SK-N-SH (cell line): ENCODE data around the gene NRTN. TPM values are rescaled to one million over a fixed set of nuclear protein-coding genes. Genes with fewer than 3 reads are reported as not detected.
A peak's percentile ranks its signal among the peaks of the same experiment; 100 is the strongest.

Experiments
- CTCF ChIA-PET: fragments of 300-600, 350-600 bp; formaldehyde crosslinking; extraction: SDS; loops from one replicate; lab custom pipeline; 2021; lab: Yijun Ruan, JAX
- POLR2A ChIA-PET: fragments of 350-600 bp; sonication (Branson Sonifier 250); formaldehyde crosslinking; extraction: SDS; loops from one replicate; lab custom pipeline; 2020; ENCODE audit warnings: antibody characterized with exemption, inconsistent platforms; lab: Yijun Ruan, JAX
- DNase-seq: peaks from one replicate; pipeline ENCODE4 v3.0.0; 2012
- H2AFZ ChIP-seq: fragments of 200-600 bp; sonication (generic); 2 replicates; pipeline ENCODE4 v1.8.1; 2016; ENCODE audit warnings: antibody characterized with exemption, mild to moderate bottlenecking, low read depth
- H3F3A ChIP-seq: fragments of 200-600 bp; sonication (generic); replicated peaks from 2 replicates; pipeline ENCODE3; 2016; ENCODE audit warnings: antibody characterized with exemption, mild to moderate bottlenecking; ENCODE audit not compliant: insufficient read depth
- H3K27ac ChIP-seq, 2 experiments: fragments of 200-500 bp in 1 of 2; fragments of 200-600 bp in 1 of 2; sonication (Bioruptor generic) in 1 of 2; sonication (generic), shearing (Covaris generic) in 1 of 2; 2 replicates each; pipeline versions ENCODE4 v1.5.1 to v1.6.1; 2014 to 2016; ENCODE audit warnings: low read depth in 2 of 2, inconsistent platforms in 1 of 2, low read length in 1 of 2, mild to moderate bottlenecking in 1 of 2, mixed read lengths in 1 of 2
- H3K27me3 ChIP-seq: fragments of 200-600 bp; sonication (generic), shearing (Covaris generic); 2 replicates; pipeline ENCODE4 v1.6.1; 2016; ENCODE audit warnings: mixed run types; ENCODE audit not compliant: insufficient read depth
- H3K36me3 ChIP-seq, 2 experiments: fragments of 200-500 bp in 1 of 2; fragments of 200-600 bp in 1 of 2; sonication (Bioruptor generic) in 1 of 2; sonication (generic) in 1 of 2; replicated peaks in 1 of 2; 2 replicates each; pipeline versions ENCODE3 to v1.5.1; 2014 to 2016; ENCODE audit warnings: low read length in 1 of 2, mild to moderate bottlenecking in 1 of 2; ENCODE audit not compliant: insufficient read depth in 2 of 2, control insufficient read depth in 1 of 2
- H3K4me1 ChIP-seq, 2 experiments: fragments of 200-500 bp in 1 of 2; fragments of 200-600 bp in 1 of 2; sonication (Bioruptor generic) in 1 of 2; sonication (generic), shearing (Covaris generic) in 1 of 2; 2 replicates each; pipeline versions ENCODE4 v1.5.1 to v1.6.1; 2014 to 2016; ENCODE audit warnings: low read depth in 1 of 2, low read length in 1 of 2, mixed run types in 1 of 2; ENCODE audit not compliant: insufficient read depth in 2 of 2, control insufficient read depth in 1 of 2
- H3K4me2 ChIP-seq: fragments of 200-600 bp; sonication (generic), shearing (Covaris generic); 2 replicates; pipeline ENCODE4 v1.6.1; 2017; ENCODE audit warnings: mixed run types
- H3K4me3 ChIP-seq, 2 experiments: fragments of 200-500 bp in 1 of 2; fragments of 200-600 bp in 1 of 2; sonication (Bioruptor generic) in 1 of 2; sonication (generic), shearing (Covaris generic) in 1 of 2; 2 replicates each; pipeline versions ENCODE4 v1.5.1 to v1.8.1; 2014 to 2016; ENCODE audit warnings: low read depth in 2 of 2, inconsistent platforms in 1 of 2, low read length in 1 of 2, mild to moderate bottlenecking in 1 of 2, mixed read lengths in 1 of 2, moderate library complexity in 1 of 2
- H3K79me2 ChIP-seq: fragments of 200-600 bp; sonication (generic); 2 replicates; pipeline ENCODE4 v1.8.1; 2017; ENCODE audit warnings: mild to moderate bottlenecking; ENCODE audit not compliant: insufficient read depth
- H3K9ac ChIP-seq: fragments of 200-600 bp; sonication (generic); 2 replicates; pipeline ENCODE4 v1.6.1; 2017; ENCODE audit warnings: mixed run types
- H3K9me2 ChIP-seq: fragments of 200-600 bp; sonication (generic); 2 replicates; pipeline ENCODE4 v1.6.1; 2017; ENCODE audit warnings: mixed run types
- H3K9me3 ChIP-seq: fragments of 200-600 bp; sonication (generic); 2 replicates; pipeline ENCODE4 v1.6.1; 2017; ENCODE audit warnings: mixed run types, mild to moderate bottlenecking, moderate library complexity
- H4K20me1 ChIP-seq: fragments of 200-600 bp; sonication (generic); 2 replicates; pipeline ENCODE4 v1.6.1; 2017; ENCODE audit warnings: mild to moderate bottlenecking, mixed run types; ENCODE audit not compliant: insufficient read depth
- EZH2phosphoT487 ChIP-seq: fragments of 200-600 bp; sonication (generic); IDR thresholded peaks from 2 replicates; pipeline ENCODE4 v1.6.1; 2017; ENCODE audit warnings: low read depth, mixed run types, mild to moderate bottlenecking, antibody characterized with exemption, moderate library complexity, borderline replicate concordance
- FOXJ3 ChIP-seq: sonication (generic); formaldehyde crosslinking; IDR thresholded peaks from 2 replicates; pipeline ENCODE4 v1.5.1; 2020; ENCODE audit warnings: mild to moderate bottlenecking, missing genetic modification reagents
- JUND ChIP-seq: IDR thresholded peaks from 2 replicates; pipeline ENCODE4 v1.4.0; 2012
- MAX ChIP-seq: IDR thresholded peaks from 2 replicates; pipeline ENCODE4 v1.4.0; 2012; ENCODE audit warnings: low read depth
- POLR2AphosphoS5 ChIP-seq: IDR thresholded peaks from 2 replicates; pipeline ENCODE4 v1.6.1; 2012; ENCODE audit warnings: low read depth, low read length
- RFX5 ChIP-seq: IDR thresholded peaks from 2 replicates; pipeline ENCODE4 v1.6.1; 2012; ENCODE audit warnings: mild to moderate bottlenecking, improper control_type of control experiment, low read length
- SIN3A ChIP-seq: IDR thresholded peaks from 2 replicates; pipeline ENCODE4 v1.6.1; 2012; ENCODE audit warnings: low read depth, mild to moderate bottlenecking, low read length, moderate library complexity, borderline replicate concordance
- SMC3 ChIP-seq: IDR thresholded peaks from 2 replicates; pipeline ENCODE4 v1.6.1; 2012; ENCODE audit warnings: low read depth, low read length, improper control_type of control experiment
- TCF12 ChIP-seq: IDR thresholded peaks from 2 replicates; pipeline ENCODE4 v1.4.0; 2012
- USF1 ChIP-seq: IDR thresholded peaks from 2 replicates; pipeline ENCODE4 v1.4.0; 2012; ENCODE audit warnings: low read depth, borderline replicate concordance
- USF2 ChIP-seq: fragments of 150-350 bp; IDR thresholded peaks from 2 replicates; pipeline ENCODE4 v1.6.1; 2017; ENCODE audit warnings: antibody characterized with exemption, low read length, low read depth, borderline replicate concordance
- YY1 ChIP-seq: IDR thresholded peaks from 2 replicates; pipeline ENCODE4 v1.4.0; 2012; ENCODE audit warnings: low read depth, mild to moderate bottlenecking
- ZBTB33 ChIP-seq: IDR thresholded peaks from 2 replicates; pipeline ENCODE4 v1.4.0; 2012; ENCODE audit warnings: low read depth, borderline replicate concordance
- WGBS: methylation state at CpG from one replicate; pipeline ENCODE4 v1.1.6; 2017; ENCODE audit warnings: low lambda C conversion rate; 5-methylcytosine and 5-hydroxymethylcytosine counted together
- polyA plus RNA-seq, 3 experiments: library from polyadenylated mRNA; depleted of rRNA; stranded (reverse); fragments of >200 nt; gene quantifications; 2 replicates each; pipeline ENCODE4 v1.2.3, GENCODE V29; 2012
- TF ChIP-seq, protein P1 (sequence below): fragments of 150-350 bp; IDR thresholded peaks from 2 replicates; pipeline ENCODE4 v1.6.1; 2016; ENCODE audit warnings: mild to moderate bottlenecking, low read depth, low read length

Gene NRTN
- polyA plus RNA-seq, 1 of the 3 experiments (the other 2 are of a cell fraction), result 0.99 TPM

- Histone ChIP-seq H2AFZ (no peak overlapping the region), H3K4me3 (no peak overlapping the region), H3K9me3 (no peaks in the 10 kb centered on the region), H3K4me1 (no peaks in the 10 kb centered on the region), H3K36me3 (no peaks in the 10 kb centered on the region), H3F3A (no peaks in the 10 kb centered on the region), H4K20me1 (no peaks in the 10 kb centered on the region), H3K27ac (no peak overlapping the region), H3K79me2 (no peaks in the 10 kb centered on the region), H3K27me3 (no peaks in the 10 kb centered on the region), H3K9me2 (no peaks in the 10 kb centered on the region), H3K4me2 (no peak overlapping the region), H3K9ac (no peak overlapping the region)
- WGBS, result 60% methylated on average over 11 of the region's 11 CpGs
- CTCF ChIA-PET, result interaction anchor here (1.3 kb wide), 1 partner anchor 62 kb away, joined by 4 read pairs; no protein-coding TSS in a partner anchor
- DNase-seq, result peak; percentile 15
- TF ChIP-seq YY1 (no peak), JUND (no peak), MAX (no peak), FOXJ3 (no peak), SIN3A (no peak), POLR2AphosphoS5 (no peak), ZBTB33 (no peak)
- POLR2A ChIA-PET, result no interaction called here
These were observed 60.9 kb downstream of the NRTN start for GRCh38 chr19:5865772-5866171.

DNA sequence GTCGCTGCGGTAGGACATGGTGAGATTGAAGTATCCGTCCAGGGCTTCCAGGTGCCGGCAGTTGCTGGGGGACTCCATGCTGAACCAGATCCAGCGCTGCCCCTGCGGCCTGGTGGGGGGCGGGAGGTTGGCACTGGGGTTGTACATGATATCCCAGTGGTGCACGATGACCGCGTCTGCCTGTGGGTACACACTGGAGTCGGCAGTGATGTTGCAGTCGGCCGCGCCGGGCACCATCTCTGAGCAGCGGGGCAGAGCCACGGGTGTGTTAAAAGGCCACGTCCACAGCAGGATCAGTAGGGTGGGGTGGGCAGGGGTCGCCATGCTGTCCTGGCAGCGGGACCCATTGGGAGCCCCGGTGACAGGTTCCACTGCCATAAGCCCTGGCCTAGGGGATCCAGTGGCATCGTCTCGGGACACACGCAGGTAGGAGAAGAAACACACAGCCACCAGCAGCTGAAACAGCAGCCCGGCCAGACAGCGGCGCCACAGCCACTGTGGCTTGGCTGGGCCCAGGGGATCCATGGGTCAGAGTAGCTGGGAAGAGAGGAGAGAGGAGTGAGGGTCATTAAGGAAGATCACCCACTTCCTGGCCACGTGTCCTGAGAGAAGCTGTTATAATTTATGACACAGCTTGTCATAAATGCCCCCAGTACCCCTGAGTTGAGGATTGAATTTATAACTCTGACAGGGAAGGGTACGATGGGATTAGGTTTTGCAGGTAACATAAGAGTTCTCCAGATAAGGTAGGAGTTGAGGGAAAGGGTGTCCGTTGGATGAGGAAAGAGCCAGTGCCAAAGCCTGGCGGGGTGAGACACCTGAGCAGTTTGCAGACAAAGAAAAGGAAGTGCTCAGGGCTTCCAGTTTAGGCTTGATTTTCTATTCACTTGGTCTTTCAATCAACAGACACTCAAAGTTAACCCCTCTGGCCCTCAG lies 62.6 kb downstream of the NRTN start:
- no peak for TF ChIP-seq RFX5
- TF ChIP-seq TCF12, result no peak
- TF ChIP-seq, protein P1, sequence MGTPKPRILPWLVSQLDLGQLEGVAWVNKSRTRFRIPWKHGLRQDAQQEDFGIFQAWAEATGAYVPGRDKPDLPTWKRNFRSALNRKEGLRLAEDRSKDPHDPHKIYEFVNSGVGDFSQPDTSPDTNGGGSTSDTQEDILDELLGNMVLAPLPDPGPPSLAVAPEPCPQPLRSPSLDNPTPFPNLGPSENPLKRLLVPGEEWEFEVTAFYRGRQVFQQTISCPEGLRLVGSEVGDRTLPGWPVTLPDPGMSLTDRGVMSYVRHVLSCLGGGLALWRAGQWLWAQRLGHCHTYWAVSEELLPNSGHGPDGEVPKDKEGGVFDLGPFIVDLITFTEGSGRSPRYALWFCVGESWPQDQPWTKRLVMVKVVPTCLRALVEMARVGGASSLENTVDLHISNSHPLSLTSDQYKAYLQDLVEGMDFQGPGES, result no peak
- no peak for TF ChIP-seq EZH2phosphoT487
- no peak for TF ChIP-seq FOXJ3
- no peak for TF ChIP-seq SIN3A
- no peak for TF ChIP-seq USF2
- no peak for TF ChIP-seq SMC3
- TF ChIP-seq USF1, result no peak
- TF ChIP-seq, all 33 proteins: peak for 0
- Histone ChIP-seq H3K9me3 (no peaks in the 10 kb centered on the region), H3K4me2 (no peak overlapping the region), H3K79me2 (no peaks in the 10 kb centered on the region), H4K20me1 (no peaks in the 10 kb centered on the region), H3K4me1 (no peaks in the 10 kb centered on the region), H2AFZ (no peak overlapping the region), H3K27ac (no peak overlapping the region), H3K9me2 (no peaks in the 10 kb centered on the region), H3K27me3 (no peaks in the 10 kb centered on the region), H3K9ac (no peak overlapping the region), H3F3A (no peaks in the 10 kb centered on the region), H3K36me3 (no peaks in the 10 kb centered on the region), H3K4me3 (no peak overlapping the region)
- DNase-seq, result no peak
- POLR2A ChIA-PET, result no interaction called here
- 69% methylated on average over 11 of the region's 31 CpGs for WGBS
- CTCF ChIA-PET, result interaction anchor here (0.6 to 1.0 kb wide), 2 partner anchors 19 to 63 kb away, joined by 3 to 4 read pairs; no protein-coding TSS in a partner anchor
